ENCODE data around the gene ARL6IP1.
"Not testable (repeated sequence)": the region's sequence is repeated elsewhere in the genome, so short reads cannot be mapped to it uniquely, and the experiment has no call there.

DNA sequence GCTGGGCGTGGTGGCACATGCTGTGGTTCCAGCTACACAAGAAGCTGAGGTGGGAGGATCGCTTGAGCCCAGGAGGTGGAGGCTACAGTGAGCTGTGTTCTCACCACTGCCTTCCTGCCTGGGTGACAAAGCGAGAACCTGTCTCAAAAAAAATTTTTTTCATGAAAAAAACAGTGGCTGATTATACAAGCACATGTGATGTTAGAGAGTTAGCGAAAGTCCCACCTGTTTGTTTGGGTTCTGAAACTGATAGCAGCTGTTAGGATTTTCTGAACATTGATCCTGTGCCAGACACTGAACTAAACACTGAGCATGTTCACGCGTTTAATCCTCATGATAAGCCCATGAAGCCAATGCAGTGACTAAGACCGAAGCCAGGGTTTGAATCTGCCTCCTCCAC is 34.1 kb downstream of the ARL6IP1 start:
- TF ChIP-seq, protein P1, sequence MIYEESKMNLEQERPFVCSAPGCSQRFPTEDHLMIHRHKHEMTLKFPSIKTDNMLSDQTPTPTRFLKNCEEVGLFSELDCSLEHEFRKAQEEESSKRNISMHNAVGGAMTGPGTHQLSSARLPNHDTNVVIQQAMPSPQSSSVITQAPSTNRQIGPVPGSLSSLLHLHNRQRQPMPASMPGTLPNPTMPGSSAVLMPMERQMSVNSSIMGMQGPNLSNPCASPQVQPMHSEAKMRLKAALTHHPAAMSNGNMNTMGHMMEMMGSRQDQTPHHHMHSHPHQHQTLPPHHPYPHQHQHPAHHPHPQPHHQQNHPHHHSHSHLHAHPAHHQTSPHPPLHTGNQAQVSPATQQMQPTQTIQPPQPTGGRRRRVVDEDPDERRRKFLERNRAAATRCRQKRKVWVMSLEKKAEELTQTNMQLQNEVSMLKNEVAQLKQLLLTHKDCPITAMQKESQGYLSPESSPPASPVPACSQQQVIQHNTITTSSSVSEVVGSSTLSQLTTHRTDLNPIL (CRISPR knock-in tag; IDR thresholded peaks at IDR 0.05; ENCODE audit: low read depth): not testable (repeated sequence)
- TF ChIP-seq ZFP3 (CRISPR knock-in tag; IDR thresholded peaks at IDR 0.05); TCF4 (CRISPR knock-in tag; IDR thresholded peaks at IDR 0.05; ENCODE audit: borderline replicate concordance); BACH2 (CRISPR knock-in tag; IDR thresholded peaks at IDR 0.05; ENCODE audit: borderline replicate concordance); ESRRG (CRISPR knock-in tag; IDR thresholded peaks at IDR 0.05): not testable (repeated sequence)
- TF ChIP-seq, protein P2, sequence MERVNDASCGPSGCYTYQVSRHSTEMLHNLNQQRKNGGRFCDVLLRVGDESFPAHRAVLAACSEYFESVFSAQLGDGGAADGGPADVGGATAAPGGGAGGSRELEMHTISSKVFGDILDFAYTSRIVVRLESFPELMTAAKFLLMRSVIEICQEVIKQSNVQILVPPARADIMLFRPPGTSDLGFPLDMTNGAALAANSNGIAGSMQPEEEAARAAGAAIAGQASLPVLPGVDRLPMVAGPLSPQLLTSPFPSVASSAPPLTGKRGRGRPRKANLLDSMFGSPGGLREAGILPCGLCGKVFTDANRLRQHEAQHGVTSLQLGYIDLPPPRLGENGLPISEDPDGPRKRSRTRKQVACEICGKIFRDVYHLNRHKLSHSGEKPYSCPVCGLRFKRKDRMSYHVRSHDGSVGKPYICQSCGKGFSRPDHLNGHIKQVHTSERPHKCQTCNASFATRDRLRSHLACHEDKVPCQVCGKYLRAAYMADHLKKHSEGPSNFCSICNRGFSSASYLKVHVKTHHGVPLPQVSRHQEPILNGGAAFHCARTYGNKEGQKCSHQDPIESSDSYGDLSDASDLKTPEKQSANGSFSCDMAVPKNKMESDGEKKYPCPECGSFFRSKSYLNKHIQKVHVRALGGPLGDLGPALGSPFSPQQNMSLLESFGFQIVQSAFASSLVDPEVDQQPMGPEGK (CRISPR knock-in tag; IDR thresholded peaks at IDR 0.05; ENCODE audit: borderline replicate concordance): not testable (repeated sequence)
